ENCODE measurements around the gene KCNK2.

The KCNK2 gene

DNA sequence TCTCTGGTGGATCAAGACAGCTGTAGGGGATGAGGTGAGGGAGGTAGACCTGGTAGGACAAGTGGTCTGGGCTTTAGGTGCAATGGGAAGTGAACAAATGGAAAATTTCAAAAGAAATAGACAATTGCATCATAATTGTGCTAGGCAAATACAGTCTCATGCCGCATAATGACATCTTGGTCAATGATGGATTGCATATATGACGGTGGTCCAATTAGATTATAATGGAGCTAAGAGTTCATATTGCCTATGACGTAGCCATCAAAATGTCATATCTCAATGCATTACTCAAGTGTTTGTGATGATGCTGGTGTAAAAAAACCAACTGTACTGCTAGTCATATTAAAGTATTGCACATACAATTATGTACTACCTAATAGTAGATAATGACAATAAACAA lies 19.0 kb downstream of the KCNK2 start:
- no peak for DNase-seq

DNA sequence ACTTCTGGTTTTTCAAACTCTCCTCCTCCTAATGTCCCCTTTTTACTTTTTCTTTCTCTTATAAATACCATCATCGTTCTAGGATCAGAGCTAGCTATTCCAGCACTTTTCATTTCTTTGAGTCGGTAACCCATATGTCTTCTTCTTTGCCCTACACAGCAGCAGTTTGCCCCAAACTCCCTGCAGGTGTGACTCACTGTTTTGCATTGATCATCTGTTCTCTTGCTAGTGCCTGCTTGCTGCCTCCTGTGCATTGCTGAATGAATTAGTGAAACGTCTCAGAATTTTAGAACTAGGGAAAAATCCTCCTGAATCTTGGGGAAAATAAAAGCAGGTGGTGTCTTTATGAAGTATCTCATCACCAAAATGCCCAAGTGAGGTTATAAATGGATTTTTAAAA lies 21.7 kb downstream of the KCNK2 start:
- no peak for DNase-seq

DNA sequence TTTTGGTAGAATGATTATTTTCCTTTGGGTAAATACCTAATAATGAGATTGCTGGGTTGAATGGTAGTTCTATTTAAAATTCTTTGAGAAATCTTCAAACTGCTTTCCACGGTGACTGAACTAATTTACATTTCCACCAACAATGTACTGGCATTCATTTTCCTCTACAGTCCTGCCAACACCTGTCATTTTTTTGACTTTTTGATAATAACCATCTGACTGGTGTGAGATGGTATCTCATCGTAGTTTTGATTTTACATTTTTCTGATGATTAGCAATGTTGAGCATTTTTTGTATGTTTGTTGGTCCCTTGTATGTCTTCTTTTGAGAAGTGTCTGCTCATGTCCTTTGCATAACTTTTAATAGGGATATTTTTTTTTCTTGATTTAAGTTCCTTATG lies 23.5 kb downstream of the KCNK2 start:
- DNase-seq, result no peak

DNA sequence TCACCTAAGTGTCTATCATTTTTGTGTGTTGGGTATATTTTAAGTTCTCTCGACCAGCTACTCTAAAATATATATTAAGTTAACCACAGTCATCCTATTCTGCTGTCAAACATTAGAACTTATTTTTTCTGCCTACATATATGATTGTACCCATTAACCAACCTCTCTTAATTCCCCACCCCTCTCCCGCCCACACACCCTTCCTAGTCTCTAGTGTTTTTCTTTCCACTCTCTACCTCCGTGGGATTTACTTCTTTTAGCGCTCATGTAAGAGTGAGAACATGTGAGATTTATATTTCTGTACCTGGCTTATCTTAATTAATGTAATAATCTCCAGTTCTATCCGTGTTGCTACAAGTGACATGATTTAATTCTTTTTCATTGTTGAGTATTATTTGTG lies 26.6 kb downstream of the KCNK2 start:
- DNase-seq, result no peak

DNA sequence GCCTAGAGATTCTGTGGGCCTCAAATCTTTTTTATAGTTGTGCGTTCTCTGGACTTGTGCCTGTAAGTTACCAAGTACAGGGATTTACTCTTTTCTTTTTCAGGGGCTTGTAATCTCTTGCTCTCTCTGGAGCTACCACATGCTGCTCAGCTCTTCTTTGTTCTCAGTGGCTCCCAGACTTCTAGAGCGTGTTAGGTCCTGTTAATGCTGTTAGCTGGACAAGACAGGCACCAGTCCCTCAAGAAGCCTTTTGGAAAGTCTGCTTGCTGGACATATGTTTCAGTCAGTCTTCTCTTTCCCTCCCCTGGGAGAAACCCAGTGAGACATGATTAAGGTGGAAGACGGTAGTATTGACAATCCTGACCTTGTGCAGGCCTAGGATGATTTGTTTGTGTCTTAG lies 29.4 kb downstream of the KCNK2 start:
- no peak for DNase-seq

DNA sequence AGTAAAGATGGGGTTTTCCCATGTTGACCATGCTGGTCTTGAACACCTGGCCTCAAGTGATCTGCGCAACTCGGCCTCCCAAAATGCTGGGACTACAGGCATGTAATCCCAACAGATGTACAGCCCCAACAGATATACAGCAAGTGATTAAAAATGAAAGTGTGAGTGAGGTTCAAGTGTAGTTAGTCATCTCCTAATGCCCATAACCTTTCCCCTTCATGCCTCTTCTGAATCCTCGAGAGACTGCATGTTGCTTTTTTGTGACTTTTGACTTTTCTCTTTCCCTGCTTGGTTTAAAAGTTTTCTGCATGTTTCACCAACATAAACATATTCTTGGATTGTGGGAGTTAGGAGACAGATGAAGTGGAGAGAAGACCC lies 31.2 kb downstream of the KCNK2 start:
- no peak for DNase-seq

DNA sequence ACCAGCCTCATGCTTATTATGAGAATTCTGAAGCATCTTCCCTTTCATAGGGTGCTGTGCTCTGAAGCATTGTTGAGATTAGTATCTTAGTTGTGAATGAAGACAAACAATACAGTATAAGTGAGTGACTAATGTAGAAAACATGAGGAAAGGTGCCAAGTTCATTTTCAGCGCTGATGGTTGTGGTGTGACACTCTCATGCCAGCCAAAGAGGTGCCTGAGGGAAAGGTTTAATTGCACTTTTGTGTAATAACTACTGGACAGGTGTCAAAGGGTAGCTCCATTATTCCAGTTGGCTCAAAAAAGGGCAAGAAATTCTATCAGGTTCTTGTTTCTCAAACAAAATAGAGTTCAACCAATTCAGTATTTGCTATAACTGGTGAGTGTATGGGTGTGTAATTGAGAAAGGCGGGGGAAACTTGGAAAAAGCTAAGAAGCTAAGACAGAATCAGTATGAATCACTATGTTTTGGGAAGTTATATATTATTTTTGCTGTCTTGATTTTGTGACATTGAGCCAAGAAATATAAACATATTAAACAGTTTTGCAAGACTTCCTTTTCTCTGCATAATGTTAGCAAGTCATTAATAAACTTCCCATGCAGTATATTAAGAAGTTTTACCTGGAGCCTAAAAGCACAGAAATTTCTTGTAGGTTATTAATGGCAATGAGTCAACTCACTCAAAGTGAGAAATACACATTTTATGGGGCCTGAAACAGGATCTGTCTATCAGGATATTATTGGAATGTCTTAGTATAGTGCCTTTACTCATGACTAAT lies 31.8 kb downstream of the KCNK2 start:
- no peak for DNase-seq

DNA sequence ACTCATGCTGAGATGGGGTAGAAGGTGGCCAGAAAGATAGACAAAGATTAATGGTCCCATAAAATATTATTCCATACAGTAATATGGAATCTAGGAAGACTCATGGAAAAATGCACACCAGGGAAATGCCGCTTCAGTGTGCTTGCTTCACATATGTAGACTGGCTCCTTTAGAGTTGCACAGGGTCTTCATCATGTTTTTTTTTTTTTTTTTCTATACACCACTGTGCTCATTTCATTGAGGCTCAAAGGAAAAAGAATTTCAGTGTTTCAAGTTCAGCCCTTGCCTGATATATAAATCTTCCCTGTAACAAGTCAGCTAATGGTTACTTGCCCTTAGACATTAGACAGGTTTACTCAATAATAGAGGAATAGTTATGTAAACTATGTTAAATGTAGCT lies 33.2 kb downstream of the KCNK2 start:
- DNase-seq, result no peak

DNA sequence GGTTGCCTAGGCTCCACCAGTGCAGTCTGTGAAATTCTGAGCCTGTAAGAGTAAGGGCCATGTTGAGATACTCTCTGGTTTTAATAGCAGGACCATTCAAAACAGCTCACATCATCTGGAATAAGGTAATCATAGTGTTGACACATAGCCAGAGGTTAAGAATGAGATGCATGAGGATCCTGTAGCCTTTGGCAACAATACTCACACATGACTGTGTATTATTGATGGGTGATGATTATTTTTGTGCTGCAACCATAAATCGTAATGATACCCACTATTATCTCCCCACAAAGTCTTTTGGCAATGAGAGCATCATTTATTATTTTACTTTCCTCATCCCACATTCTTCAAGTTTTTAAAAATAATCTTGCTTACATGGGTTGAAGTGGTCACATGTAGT lies 35.5 kb downstream of the KCNK2 start:
- no peak for DNase-seq

DNA sequence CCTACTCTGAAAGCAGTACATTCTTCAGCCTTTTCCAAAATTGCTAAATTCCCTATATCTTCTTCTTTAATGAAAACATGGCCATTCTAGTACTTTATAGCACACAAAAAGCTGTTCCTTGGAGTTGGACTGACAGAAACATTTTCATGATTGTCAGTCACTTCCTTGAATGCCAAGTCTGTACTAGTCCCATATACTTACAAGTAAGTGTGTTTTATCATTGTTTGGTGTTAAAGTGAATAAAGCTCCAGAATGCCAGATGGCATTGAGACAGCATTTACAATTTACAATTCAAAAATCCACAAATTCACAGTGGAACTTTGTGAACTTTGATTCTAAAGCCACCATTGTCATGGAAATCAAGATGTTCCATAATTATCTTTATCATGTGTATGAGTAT lies 36.5 kb downstream of the KCNK2 start:
- DNase-seq, result no peak

DNA sequence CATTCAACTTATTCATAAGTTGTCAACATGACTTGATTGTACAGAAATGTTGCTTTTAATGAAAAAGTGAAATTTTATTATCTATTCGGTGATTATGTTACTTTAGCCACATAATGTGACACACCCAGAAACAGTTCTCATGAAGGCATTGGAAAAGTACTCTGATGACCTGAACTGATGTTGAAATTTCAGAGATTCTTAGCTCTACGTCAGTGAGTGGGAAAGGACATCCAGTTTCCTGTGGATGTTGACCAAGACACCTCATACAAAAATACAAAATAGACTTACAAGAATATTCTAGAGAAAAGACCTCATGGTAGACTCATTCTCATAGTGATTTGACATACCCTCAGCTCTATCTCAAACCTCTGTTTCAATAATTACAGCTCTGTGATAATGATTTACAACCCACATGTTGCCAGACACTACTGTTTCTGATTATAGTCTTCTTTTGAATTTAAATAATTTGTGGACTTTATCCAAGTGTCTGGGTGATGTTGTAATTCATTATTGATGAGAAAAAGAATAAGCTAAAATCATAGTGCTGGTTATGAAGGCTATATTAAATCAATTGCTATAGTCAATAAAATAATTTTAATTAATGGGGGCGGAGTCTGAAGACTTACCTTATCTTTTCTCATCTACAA lies 37.3 kb downstream of the KCNK2 start:
- no peak for DNase-seq

DNA sequence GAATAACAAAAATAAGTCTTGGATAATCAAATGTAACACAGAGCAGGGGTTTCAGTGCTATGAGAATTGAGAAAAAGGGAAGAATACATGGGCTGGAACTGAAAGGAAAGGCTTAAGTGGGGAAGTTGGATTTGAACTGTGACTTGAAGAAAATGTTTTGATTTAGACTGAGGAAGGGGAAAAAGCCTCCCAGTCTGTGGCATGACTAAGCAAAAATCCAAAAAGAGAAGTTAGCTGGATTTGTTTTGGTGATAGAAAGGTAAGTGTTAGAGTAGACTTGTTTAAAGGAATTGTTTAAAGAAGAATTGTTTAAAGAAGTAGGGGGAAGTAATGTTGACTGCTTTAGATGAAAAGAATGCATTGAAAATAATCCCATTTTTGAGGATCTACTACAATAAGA lies 46.0 kb downstream of the KCNK2 start:
- no peak for DNase-seq

DNA sequence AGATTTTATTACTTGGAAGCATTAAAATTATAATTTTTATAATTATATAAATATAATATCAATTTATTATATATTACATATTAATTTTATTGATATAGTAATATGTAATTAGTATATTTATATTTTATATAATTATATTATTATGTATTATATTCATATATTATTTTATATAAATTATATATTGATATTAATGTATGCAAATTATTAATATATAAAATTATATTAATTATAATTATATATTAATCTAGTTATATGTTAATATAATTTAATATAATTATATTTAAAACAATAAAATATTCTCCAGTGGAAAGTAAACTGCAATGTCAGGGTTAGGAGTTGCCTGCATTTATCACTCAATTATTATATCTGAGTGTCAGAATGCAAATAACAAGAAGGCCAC lies 48.8 kb downstream of the KCNK2 start:
- no peak for DNase-seq

DNA sequence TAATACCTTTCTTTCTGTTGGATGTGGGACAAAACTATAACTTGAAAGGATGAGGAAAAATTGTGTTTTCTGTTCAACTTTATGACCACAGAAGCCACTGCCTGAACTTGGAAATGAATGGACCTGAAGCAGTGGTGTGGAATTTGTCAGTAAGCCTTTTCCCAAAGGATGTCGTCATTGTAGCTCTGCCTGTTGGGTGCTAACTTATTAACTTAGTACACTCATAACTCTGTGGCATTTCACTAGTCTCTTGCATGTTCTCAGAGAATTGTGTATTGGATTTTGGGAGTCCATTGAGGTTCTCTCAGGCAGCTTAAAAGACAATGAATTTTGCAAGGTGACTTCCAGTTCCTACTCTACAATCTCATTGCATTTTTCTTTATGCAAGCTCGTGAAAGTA lies 49.6 kb downstream of the KCNK2 start:
- DNase-seq, result no peak

DNA sequence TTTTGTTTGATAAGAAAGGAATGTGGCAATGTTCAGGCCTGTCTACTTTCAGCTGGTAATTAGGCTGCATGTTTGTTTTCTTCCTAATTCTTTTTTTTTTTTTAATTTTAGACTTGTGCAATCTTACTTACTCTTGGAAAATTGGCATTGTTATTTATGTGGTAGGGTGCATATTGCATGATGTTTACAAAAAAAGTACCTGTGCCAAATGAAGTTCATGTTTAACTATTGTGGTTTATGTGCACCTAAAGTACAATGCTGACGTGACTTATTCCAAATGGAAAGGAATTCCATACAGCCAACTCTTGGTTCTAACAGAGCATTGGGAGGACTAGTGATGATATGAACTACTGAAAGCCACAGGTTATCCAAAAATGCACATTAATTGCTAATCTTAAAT lies 51.0 kb downstream of the KCNK2 start:
- DNase-seq, result no peak

DNA sequence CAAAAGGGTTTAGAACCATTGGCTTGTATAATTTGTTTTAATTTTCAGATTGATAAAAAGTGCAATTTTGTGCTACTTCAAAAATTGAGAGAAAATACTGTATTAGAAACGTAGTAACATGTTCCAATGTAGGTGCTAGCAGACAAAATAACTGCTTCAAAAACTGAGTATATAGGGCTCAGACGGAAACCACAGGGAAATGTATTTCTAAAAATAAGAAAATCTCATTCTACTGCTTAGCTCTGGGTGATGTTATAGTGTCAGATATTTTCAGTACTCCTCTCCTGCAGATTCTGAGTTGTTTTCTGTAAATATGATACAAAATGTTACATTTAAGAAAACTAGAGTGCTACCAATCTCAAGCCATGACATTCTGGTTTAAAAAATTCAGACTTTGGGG lies 55.4 kb downstream of the KCNK2 start:
- DNase-seq, result no peak

DNA sequence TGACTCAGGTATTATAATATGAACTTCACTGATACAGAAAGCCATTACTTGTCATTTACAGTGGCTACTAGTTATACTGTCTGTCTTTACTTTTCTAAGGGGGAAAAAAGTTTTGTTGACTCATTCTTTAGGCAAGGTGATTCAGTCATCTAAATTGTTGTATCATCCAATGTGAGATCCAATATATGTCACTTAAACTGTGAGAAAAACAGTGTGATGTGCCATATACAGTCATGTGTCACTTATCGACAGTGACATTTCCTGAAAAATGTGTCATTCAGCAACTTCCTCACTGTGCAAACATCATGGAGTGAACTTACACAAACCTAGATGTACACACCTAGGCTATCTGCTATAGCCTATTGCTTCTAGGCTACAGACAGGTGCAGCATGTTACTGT lies 57.6 kb downstream of the KCNK2 start:
- no peak for DNase-seq

DNA sequence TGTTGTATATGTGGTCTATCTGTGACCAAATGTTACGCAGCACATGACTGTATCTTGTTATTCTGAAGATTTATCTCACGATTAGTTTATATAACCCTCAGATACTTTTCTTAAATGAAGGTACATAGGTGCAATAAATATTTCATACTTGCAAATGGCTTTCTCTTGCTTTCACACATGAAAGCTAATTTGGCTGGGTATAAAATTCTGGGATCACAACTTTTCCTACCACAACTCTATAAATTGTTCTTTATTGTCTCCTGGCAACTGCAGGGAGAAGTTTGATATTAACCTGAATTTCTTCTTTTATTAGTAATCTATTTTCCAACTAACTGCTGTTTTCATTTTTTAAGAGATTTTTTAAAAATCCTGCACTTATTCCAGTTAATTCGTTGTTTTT lies 58.9 kb downstream of the KCNK2 start:
- no peak for DNase-seq

DNA sequence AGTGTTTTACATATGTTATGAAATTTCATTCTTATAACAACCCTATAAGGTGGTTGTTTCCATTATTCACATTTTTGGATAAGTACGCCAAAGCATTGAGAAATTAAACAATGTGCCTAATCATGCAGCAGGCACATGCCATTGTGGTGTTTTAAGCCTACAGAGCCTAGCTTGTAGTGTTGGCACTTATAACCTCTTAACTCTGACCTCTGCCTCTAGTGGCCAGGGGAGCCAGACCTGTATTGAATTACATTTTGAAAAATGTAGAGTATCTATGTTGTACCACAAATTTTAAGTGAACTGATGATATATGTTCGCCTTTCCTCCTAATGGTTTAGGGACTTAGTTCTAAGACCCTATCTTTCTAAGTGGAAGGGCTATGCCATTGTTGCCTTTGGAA lies 61.0 kb downstream of the KCNK2 start:
- no peak for DNase-seq

DNA sequence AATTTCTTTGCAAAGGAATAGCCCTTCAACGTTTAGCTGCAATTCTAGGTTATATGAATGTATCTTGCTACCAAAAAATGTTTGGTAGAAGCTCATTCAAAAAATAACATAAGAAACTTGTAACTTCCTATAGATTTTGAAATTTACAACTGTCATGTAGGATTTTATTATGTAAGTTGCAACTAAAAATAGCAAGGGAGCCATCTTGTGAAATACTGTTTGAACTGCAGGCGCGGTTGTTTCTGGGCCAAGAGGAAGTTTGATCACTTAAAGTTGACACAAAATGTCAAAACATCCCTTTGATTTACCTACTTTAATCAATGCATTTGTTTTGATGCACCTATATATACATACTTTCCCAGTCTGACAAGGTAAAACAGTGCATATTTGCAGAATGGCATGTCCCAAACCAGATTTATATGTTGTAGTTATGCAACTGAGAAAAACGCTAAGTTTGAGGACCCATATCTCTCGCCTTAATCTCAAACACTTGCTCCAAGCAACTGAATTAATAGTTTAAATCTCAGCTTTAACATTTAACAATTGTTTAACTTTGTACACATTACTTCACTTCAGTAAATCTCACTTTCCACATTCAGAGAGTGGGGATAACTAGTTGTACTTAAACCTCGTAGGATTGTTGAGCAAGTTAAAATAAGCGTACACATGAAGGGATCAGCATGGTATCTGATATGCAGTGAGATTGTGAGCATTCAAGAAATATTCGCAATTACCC lies 63.9 kb downstream of the KCNK2 start:
- DNase-seq, result peak; percentile 44

DNA sequence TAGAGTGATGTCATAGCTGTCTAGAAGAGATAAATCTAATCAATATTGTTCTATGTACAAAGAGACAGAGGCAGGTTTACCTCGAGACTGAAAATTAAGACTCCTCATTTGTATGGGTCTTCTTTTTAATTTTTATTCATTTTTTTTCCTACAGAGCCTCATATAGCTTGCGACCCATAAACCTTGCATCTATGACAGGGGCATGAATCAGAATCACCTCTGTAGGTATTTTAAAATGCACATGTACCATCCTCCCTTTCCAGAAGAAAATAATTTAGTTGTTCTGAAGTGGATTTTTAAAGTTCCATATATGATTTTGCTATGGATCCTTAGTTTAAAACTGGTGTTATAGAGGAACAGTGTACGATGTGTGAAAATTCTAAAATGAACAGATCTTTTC lies 64.5 kb downstream of the KCNK2 start:
- DNase-seq, result no peak

DNA sequence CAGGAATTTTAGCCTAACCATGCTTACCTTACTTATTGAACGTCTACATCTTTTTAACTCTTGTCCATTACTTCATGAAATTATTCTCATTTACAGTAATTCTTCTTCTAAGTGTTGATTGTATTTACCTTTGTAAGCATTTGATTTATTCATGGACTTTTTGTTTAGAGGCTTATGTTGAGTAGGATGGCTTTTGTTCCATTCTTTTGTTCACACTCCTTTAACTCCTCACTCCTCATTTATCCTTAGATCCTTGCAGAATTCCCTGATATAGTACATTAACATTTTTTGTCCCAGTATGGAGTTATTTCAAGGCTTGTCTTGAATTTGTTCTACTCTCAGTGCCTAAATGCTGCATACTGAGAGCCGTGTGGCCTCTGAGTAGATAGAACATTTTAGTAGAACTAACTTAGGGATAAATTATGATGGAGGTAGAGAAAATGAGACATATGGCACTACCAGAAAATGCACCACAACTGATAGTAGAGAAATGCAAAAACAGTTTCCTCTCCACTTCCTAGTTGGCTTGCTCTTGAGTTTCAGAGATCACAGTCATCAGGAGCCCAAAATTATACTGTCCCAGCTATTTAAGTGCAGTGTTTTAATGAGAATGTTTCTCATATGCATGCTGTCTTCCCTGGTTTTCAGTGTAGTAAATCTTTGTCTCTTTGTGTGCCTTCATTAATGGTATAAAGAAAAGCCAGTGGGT lies 69.5 kb downstream of the KCNK2 start:
- DNase-seq, result no peak

DNA sequence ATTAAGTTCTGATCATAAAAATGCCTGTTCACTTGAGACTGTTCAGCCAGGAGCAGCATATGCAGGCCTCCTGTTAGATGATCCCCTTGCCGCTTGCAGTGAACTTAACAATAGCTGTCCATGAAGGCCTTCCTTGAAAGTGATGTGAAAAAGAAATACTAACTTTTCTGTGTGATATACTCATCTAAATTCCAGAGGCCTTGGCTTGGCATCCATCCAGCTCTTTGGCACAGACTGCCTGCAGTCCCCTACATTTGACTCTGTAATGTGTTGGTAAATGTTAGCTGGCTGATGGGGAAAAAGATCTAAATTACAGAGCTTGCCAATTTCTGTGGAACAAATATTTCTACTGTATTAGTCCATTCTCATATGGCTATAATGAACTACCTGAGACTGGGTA lies 73.7 kb downstream of the KCNK2 start:
- no peak for DNase-seq

DNA sequence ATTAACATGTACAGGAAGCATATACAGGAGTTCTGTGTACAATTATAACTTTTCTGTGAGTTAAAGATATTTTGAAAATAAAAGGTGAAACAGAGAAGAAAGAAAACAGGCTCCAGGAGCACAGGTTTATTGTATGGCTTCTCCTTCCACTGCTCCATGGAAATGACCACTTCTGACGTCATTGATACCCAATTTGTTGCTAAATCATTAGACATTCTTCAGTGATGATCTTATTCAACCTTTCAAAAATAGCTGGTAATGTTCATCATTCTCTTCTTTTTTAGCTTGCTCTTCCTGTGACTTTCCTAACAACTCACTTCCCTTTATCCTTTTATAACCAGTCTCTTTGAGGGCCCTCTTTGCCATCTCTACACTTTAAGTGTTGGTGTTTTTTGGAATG lies 77.8 kb downstream of the KCNK2 start:
- no peak for DNase-seq
